K562 (cell line): Measurements from ENCODE around the gene BEST4. TPM values are rescaled to one million over a fixed set of nuclear protein-coding genes. Genes with fewer than 3 reads are reported as not detected.

Experiments
- CREB1 ChIP-seq, 2 experiments: sonication (generic) in 1 of 2; formaldehyde crosslinking in 1 of 2; IDR thresholded peaks; 2 replicates each; pipeline versions ENCODE4 v1.6.1 to v1.8.0; 2012 to 2022; ENCODE audit warnings: inconsistent platforms in 1 of 2, mild to moderate bottlenecking in 1 of 2, missing genetic modification reagents in 1 of 2, moderate library complexity in 1 of 2
- HDAC3 ChIP-seq: fragments of 450-650 bp; IDR thresholded peaks from 2 replicates; pipeline ENCODE4 v1.6.1; 2018; ENCODE audit warnings: borderline replicate concordance, mild to moderate bottlenecking, moderate library complexity; ENCODE audit not compliant: partially characterized antibody
- JUND ChIP-seq, 2 experiments: IDR thresholded peaks; 2 replicates in 1 of 2; 3 replicates in 1 of 2; pipeline ENCODE4 v1.6.1; 2011; ENCODE audit warnings: borderline replicate concordance in 2 of 2, low read depth in 2 of 2, low read length in 2 of 2, improper control_type of control experiment in 1 of 2, missing biosample characterization in 1 of 2, missing genetic modification characterization in 1 of 2, missing genetic modification reagents in 1 of 2
- MCM3 ChIP-seq: fragments of 450-650 bp; IDR thresholded peaks from 2 replicates; pipeline ENCODE4 v1.6.1; 2016
- MCM5 ChIP-seq: fragments of 450-650 bp; IDR thresholded peaks from 2 replicates; pipeline ENCODE4 v1.6.1; 2016; ENCODE audit warnings: low read depth
- MNT ChIP-seq, 2 experiments: fragments of 450-650 bp; conservative IDR thresholded peaks; 2 replicates each; pipeline ENCODE4 v1.6.1; 2017; ENCODE audit warnings: mild to moderate bottlenecking in 2 of 2, moderate library complexity in 2 of 2
- MXD1 ChIP-seq: fragments of 250-450 bp; sonication (Bioruptor Pico); IDR thresholded peaks from 2 replicates; pipeline ENCODE4 v1.8.0; 2021; ENCODE audit warnings: borderline replicate concordance, mild to moderate bottlenecking, moderate library complexity; ENCODE audit not compliant: poor library complexity, severe bottlenecking
- PTTG1 ChIP-seq: fragments of 450-650 bp; IDR thresholded peaks from 2 replicates; pipeline ENCODE4 v1.6.1; 2016; ENCODE audit warnings: low read depth, mild to moderate bottlenecking, missing genetic modification characterization, missing compliant biosample characterization
- RBM25 ChIP-seq: fragments of 200-400 bp; formaldehyde crosslinking; IDR thresholded peaks from 2 replicates; pipeline ENCODE4 v1.6.1; 2018; ENCODE audit warnings: low read length, low read depth, moderate library complexity; ENCODE audit not compliant: severe bottlenecking
- ZNF785 ChIP-seq: fragments of 250-450 bp; sonication (Bioruptor Pico); IDR thresholded peaks from 2 replicates; pipeline ENCODE4 v1.4.0; 2020; ENCODE audit warnings: mild to moderate bottlenecking
- polyA plus RNA-seq, 8 experiments: library from polyadenylated mRNA; depleted of rRNA in 4 of 8; stranded (reverse) in 5 of 8; unstranded in 3 of 8; fragments of >200 nt; fragmentation: Nextera tagmentation in 2 of 8; fragmentation: Illumina TruSeq in 1 of 8; extraction: Ambion mirVana in 2 of 8; extraction: Trizol in 1 of 8; gene quantifications; 2 replicates each; pipeline versions ENCODE4 v1.2.1 to v1.2.3, GENCODE V29; 2011 to 2014; ENCODE audit warnings: inconsistent platforms in 1 of 8, missing spikeins in 1 of 8
- total RNA-seq, 7 experiments: library from RNA; depleted of rRNA in 6 of 7; stranded (reverse); fragments of >200 nt in 6 of 7; fragmentation: Illumina TruSeq in 2 of 7; extraction: Trizol in 2 of 7; gene quantifications; 2 replicates each; pipeline versions ENCODE4 v1.2.1 to v1.2.3, GENCODE V29; 2011 to 2021; ENCODE audit warnings: low replicate concordance in 1 of 7
- TF ChIP-seq, protein P1 (sequence below): fragments of 200-600 bp; sonication (generic); IDR thresholded peaks from one replicate; pipeline ENCODE4 v1.6.1; 2012; ENCODE audit warnings: mild to moderate bottlenecking, low read depth, low read length, inconsistent platforms

The BEST4 gene
- total and polyA plus RNA-seq, 9 of the 15 experiments (the other 6 are each of a cell fraction or from before 2014, with no cell fraction given): 0.07 to 0.11 TPM; not detected in 7

DNA sequence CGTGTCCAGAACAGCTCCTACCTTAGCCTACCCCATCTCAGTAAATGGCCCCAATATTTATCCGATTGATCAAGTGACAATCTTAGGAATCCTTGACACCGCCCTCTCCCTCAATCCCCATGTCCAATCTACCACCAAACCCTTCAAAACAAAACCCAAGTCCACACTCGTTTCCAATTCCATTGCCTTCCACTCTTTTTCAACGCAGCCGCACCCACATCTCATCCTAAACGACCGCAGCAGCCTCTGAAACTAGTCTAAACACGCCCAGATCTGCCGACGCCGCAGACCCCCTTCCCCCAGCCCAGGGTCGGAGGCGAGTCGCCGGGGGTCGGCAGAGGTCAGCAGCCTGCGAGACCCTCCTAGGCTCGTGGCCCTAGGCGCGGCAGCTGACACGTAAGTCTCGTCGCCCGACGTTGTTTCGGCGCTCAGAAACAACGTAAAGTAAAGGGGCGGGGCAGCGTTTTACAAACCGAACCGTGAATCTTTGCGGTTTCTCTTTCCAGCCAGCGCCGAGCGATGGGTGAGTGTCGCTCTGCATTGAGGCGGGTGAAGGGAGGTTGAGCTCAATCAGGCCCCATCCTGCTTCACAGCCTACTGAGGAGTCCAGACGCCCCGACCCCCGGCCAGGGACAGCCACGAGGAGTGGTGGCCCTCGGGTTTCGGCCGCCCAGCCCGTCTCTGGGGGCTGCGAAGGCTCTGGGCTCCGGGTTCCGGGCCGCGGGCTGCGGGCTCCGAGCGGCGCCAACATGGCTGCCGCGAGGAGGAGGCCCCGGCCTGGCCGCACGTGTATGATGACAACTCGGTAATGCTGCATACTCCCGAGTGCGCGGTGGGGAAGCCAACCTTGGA lies 12.7 kb downstream of the BEST4 start, which contains the start of gene RPS8 (continued):
- TF ChIP-seq RBM25: no peak
- TF ChIP-seq MCM3: no peak; the same call in 1 of the 2 replicates
- no peak for TF ChIP-seq MCM5
- TF ChIP-seq JUND (IDR thresholded peaks at IDR 0.05; ENCODE audit: borderline replicate concordance, low read depth, low read length): peak; percentile 50; the same call in 1 of the 2 replicates
- 0 out of 3 replicates have a peak, but pooled peaks have one; percentile 27 for TF ChIP-seq JUND (tag; IDR thresholded peaks at IDR 0.05; ENCODE audit: borderline replicate concordance, low read depth, low read length)
- no peak for TF ChIP-seq PTTG1
- no peak for TF ChIP-seq ZNF785 (CRISPR knock-in tag)
- TF ChIP-seq, protein P1, sequence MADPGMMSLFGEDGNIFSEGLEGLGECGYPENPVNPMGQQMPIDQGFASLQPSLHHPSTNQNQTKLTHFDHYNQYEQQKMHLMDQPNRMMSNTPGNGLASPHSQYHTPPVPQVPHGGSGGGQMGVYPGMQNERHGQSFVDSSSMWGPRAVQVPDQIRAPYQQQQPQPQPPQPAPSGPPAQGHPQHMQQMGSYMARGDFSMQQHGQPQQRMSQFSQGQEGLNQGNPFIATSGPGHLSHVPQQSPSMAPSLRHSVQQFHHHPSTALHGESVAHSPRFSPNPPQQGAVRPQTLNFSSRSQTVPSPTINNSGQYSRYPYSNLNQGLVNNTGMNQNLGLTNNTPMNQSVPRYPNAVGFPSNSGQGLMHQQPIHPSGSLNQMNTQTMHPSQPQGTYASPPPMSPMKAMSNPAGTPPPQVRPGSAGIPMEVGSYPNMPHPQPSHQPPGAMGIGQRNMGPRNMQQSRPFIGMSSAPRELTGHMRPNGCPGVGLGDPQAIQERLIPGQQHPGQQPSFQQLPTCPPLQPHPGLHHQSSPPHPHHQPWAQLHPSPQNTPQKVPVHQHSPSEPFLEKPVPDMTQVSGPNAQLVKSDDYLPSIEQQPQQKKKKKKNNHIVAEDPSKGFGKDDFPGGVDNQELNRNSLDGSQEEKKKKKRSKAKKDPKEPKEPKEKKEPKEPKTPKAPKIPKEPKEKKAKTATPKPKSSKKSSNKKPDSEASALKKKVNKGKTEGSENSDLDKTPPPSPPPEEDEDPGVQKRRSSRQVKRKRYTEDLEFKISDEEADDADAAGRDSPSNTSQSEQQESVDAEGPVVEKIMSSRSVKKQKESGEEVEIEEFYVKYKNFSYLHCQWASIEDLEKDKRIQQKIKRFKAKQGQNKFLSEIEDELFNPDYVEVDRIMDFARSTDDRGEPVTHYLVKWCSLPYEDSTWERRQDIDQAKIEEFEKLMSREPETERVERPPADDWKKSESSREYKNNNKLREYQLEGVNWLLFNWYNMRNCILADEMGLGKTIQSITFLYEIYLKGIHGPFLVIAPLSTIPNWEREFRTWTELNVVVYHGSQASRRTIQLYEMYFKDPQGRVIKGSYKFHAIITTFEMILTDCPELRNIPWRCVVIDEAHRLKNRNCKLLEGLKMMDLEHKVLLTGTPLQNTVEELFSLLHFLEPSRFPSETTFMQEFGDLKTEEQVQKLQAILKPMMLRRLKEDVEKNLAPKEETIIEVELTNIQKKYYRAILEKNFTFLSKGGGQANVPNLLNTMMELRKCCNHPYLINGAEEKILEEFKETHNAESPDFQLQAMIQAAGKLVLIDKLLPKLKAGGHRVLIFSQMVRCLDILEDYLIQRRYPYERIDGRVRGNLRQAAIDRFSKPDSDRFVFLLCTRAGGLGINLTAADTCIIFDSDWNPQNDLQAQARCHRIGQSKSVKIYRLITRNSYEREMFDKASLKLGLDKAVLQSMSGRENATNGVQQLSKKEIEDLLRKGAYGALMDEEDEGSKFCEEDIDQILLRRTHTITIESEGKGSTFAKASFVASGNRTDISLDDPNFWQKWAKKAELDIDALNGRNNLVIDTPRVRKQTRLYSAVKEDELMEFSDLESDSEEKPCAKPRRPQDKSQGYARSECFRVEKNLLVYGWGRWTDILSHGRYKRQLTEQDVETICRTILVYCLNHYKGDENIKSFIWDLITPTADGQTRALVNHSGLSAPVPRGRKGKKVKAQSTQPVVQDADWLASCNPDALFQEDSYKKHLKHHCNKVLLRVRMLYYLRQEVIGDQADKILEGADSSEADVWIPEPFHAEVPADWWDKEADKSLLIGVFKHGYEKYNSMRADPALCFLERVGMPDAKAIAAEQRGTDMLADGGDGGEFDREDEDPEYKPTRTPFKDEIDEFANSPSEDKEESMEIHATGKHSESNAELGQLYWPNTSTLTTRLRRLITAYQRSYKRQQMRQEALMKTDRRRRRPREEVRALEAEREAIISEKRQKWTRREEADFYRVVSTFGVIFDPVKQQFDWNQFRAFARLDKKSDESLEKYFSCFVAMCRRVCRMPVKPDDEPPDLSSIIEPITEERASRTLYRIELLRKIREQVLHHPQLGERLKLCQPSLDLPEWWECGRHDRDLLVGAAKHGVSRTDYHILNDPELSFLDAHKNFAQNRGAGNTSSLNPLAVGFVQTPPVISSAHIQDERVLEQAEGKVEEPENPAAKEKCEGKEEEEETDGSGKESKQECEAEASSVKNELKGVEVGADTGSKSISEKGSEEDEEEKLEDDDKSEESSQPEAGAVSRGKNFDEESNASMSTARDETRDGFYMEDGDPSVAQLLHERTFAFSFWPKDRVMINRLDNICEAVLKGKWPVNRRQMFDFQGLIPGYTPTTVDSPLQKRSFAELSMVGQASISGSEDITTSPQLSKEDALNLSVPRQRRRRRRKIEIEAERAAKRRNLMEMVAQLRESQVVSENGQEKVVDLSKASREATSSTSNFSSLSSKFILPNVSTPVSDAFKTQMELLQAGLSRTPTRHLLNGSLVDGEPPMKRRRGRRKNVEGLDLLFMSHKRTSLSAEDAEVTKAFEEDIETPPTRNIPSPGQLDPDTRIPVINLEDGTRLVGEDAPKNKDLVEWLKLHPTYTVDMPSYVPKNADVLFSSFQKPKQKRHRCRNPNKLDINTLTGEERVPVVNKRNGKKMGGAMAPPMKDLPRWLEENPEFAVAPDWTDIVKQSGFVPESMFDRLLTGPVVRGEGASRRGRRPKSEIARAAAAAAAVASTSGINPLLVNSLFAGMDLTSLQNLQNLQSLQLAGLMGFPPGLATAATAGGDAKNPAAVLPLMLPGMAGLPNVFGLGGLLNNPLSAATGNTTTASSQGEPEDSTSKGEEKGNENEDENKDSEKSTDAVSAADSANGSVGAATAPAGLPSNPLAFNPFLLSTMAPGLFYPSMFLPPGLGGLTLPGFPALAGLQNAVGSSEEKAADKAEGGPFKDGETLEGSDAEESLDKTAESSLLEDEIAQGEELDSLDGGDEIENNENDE: no peak
- peak; percentile 100 for TF ChIP-seq CREB1 (IDR thresholded peaks at IDR 0.05)
- TF ChIP-seq CREB1 (CRISPR knock-in tag; IDR thresholded peaks at IDR 0.05): peak; percentile 100
- peak; percentile 96 to 98 for TF ChIP-seq MNT (conservative IDR thresholded peaks at IDR 0.05)
- peak; percentile 53 for TF ChIP-seq HDAC3
- peak; percentile 72 for TF ChIP-seq MXD1 (CRISPR knock-in tag)
